Thyroid gland (tissue), 4 donors: ENCODE measurements around the gene HS6ST1.

Source experiments
- POLR2A ChIP-seq, 2 donors: fragments of 450-650 bp; IDR thresholded peaks; one replicate each; pipeline ENCODE4 v1.6.1; 2017; ENCODE audit warnings: antibody characterized with exemption in 2 of 2, mild to moderate bottlenecking in 2 of 2, moderate library complexity in 1 of 2
- TF ChIP-seq, protein P1 (sequence below), 6 experiments: fragments of 200-600 bp in 3 of 6; fragments of 450-650 bp in 3 of 6; sonication (generic) in 3 of 6; IDR thresholded peaks; one replicate each; pipeline ENCODE4 v1.5.1; 2016 to 2019; ENCODE audit warnings: antibody characterized with exemption in 6 of 6, mild to moderate bottlenecking in 2 of 6, inconsistent platforms in 1 of 6, moderate library complexity in 1 of 6

DNA sequence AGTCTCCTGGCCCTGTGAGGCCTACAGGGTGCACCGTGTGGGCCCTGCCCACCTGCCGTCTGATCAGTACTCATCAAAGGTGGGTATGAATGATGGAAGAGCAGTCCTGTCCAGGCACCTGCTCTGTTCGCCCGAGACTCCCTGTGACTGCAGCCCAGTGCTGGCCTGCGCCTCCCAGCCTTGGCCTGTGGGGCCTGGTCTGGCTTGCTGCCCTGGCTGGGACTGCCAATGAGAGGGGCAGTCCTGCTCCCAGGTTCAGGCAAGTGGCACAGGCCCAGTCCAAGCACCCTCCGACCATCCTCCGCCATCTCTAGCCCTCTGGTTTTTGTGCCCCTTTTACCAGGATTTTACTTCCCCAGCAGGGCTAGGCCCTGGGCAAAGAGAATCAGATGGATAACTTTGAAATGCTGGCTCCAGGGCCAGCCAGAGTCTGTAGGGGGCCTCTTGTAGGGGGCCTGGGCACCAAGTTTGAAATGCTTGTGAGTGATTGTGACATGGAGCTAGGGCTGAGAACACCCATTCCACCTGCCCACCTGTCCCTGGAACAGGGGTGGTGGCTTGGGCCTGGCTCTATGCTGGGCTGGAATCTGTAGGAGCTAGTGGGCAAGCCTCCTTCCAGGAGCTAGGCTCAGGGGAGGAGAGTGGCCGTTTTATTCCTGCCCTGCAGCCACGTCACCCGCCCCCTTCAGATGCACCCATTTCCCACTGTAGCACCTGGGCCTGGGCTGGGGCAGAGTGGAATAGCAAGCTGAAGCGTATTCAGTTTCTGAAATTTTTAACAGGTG is 8.7 kb upstream of the HS6ST1 start:
- TF ChIP-seq, protein P1, sequence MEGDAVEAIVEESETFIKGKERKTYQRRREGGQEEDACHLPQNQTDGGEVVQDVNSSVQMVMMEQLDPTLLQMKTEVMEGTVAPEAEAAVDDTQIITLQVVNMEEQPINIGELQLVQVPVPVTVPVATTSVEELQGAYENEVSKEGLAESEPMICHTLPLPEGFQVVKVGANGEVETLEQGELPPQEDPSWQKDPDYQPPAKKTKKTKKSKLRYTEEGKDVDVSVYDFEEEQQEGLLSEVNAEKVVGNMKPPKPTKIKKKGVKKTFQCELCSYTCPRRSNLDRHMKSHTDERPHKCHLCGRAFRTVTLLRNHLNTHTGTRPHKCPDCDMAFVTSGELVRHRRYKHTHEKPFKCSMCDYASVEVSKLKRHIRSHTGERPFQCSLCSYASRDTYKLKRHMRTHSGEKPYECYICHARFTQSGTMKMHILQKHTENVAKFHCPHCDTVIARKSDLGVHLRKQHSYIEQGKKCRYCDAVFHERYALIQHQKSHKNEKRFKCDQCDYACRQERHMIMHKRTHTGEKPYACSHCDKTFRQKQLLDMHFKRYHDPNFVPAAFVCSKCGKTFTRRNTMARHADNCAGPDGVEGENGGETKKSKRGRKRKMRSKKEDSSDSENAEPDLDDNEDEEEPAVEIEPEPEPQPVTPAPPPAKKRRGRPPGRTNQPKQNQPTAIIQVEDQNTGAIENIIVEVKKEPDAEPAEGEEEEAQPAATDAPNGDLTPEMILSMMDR (IDR thresholded peaks at IDR 0.05) = no peak
- TF ChIP-seq POLR2A (IDR thresholded peaks at IDR 0.05) = no peak
